ENCODE measurements around the gene LYRM4.

The LYRM4 gene

GRCh38 chr6:5280920-5281319 is 20.2 kb upstream of the LYRM4 start:
- DNase-seq (ENCODE audit: low spot score) = no peak

- no peak for DNase-seq (ENCODE audit: low spot score)
Observed at GRCh38 chr6:5279891-5280338, 19.2 kb upstream of the LYRM4 start.

- no peak for DNase-seq (ENCODE audit: low spot score)
Observed at GRCh38 chr6:5278565-5279120, 17.9 kb upstream of the LYRM4 start.

- DNase-seq (ENCODE audit: low spot score) = no peak
Observed at GRCh38 chr6:5278047-5278446, 17.3 kb upstream of the LYRM4 start.

GRCh38 chr6:5277589-5277988 is 16.8 kb upstream of the LYRM4 start:
- DNase-seq (ENCODE audit: low spot score) = no peak

- no peak for DNase-seq (ENCODE audit: low spot score)
Observed at GRCh38 chr6:5276581-5276980, 15.8 kb upstream of the LYRM4 start.

- DNase-seq (ENCODE audit: low spot score) = no peak
Observed at GRCh38 chr6:5275497-5275896, 14.7 kb upstream of the LYRM4 start.

GRCh38 chr6:5274231-5274630 is 13.5 kb upstream of the LYRM4 start:
- DNase-seq (ENCODE audit: low spot score) = no peak

- no peak for DNase-seq (ENCODE audit: low spot score)
Observed at GRCh38 chr6:5271926-5272325, 11.2 kb upstream of the LYRM4 start.

GRCh38 chr6:5270093-5270680 is 9.4 kb upstream of the LYRM4 start:
- no peak for DNase-seq (ENCODE audit: low spot score)

GRCh38 chr6:5266423-5266822 is 5.7 kb upstream of the LYRM4 start:
- no peak for DNase-seq (ENCODE audit: low spot score)

GRCh38 chr6:5261545-5262109 is 877 bp upstream of the LYRM4 start:
- peak; percentile 16 for DNase-seq (ENCODE audit: low spot score)

- DNase-seq (ENCODE audit: low spot score) = peak; percentile 35
Observed at GRCh38 chr6:5260111-5260620, 584 bp downstream of the LYRM4 start.

GRCh38 chr6:5259428-5259827 is 1.3 kb downstream of the LYRM4 start:
- no peak for DNase-seq (ENCODE audit: low spot score)

GRCh38 chr6:5257400-5257799 is 3.4 kb downstream of the LYRM4 start:
- no peak for DNase-seq (ENCODE audit: low spot score)

- DNase-seq (ENCODE audit: low spot score) = no peak
Observed at GRCh38 chr6:5256952-5257351, 3.8 kb downstream of the LYRM4 start.

- DNase-seq (ENCODE audit: low spot score) = no peak
Observed at GRCh38 chr6:5250911-5251310, 9.8 kb downstream of the LYRM4 start.

GRCh38 chr6:5250451-5250850 is 10.3 kb downstream of the LYRM4 start:
- no peak for DNase-seq (ENCODE audit: low spot score)

- DNase-seq (ENCODE audit: low spot score) = no peak
Observed at GRCh38 chr6:5249451-5250122, 11.2 kb downstream of the LYRM4 start.

GRCh38 chr6:5248302-5249098 is 12.2 kb downstream of the LYRM4 start:
- no peak for DNase-seq (ENCODE audit: low spot score)

GRCh38 chr6:5247201-5247600 is 13.5 kb downstream of the LYRM4 start:
- no peak for DNase-seq (ENCODE audit: low spot score)

All from kidney capillary endothelial cell (primary cell).